NCI-H128 (cell line): Measurements from ENCODE around the gene PNPLA5.

Experiments used
- DNase-seq: peaks from one replicate; lab custom pipeline; 2025; ENCODE audit not compliant: unreplicated experiment; lab: John Stamatoyannopoulos, UW

PNPLA5 gene

DNA sequence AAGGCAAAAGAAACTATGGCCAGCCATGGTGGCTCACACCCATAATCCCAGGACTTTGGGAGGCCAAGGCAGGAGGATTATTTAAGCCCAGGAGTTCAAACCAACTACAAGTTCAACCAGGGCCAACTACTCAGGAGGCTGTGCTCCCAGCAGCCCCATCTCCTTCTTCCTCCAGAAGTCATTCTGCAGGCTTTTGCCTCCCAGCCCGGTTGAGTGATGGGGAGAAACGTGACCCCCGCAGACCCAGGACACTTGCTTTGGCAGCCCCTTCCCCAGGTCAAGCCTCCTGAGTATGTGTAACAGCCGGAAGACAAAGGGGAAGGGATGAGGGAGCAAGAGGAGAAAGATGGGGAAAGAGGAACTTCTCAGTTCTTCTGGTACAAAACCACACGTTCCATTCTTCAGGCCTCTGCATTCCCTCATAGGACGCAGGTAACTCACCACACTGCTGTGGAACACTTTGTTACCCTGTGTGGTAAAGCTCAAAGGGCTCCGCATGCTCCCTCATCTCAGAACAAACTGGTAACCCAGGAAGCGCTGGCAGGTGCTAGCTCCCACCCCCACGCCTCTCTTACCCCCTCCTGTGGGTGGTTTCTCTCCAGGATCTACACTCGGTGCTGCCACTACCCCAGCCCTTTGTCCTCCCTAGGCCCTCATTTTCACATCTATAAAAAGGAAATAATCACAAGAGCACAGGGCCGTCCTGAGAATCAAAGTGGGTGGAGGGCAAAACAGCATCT is 33.5 kb downstream of the PNPLA5 start:
- DNase-seq, result no peak

DNA sequence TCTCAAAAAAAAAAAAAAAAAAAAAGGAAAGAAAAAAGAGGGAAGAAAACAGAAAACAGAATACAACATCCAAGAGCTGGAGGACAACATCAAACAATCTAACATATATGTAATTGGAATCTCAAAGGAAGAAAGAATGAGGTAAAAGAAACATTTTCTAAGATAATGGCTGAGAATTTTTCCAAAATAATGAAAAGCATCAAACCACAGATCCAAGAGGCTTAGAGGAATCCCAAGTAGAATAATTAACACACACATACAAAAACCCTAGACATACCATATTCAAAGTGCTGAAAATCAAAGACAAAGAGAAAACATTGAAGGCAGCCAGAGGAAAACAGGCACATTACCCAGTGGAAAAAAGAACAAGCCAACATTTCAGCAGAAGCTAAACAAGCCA is 34.4 kb downstream of the PNPLA5 start:
- DNase-seq, result no peak

DNA sequence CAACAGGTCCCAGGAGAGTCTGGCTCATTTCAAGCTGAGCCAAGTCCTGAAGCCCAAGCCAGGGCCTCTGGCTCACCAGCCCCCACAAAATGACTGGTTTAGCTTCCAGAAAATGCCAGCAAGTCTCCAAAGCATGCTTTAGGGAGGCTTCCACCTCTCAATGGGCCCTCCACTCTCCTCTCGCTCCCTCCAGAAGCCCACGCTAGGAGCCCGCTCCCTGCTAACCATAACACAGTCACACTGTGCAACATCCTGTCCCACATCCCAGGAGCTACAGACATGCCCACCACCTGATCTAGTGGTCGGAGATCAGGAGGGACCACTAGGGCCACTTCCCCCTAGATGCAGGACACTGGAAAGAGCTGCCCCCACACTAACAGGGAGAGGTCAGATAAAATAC is 36.4 kb downstream of the PNPLA5 start:
- DNase-seq, result no peak

DNA sequence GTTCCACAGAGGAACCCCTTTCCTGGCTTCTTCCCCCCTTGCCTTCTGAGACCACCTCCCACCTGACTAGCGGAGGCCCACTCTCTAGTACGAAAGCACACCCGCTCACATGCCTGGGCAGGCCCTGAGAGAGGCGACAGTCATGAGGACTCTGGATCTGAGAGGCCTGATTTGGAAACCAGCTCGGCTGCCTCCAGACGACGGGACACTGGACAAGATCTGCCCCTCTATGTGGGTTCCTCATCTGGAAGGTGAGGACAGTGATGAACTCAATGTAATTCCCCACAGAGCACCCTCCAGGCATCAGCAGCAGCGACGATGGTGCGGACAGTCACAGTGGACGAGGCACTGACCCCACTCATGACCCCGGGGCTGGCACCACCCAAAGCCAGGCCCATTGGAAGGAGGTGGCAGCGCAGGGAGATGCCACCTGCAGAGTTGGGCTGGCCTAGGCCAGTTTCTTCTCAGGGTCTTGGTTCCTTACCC is 37.0 kb downstream of the PNPLA5 start:
- no peak for DNase-seq

DNA sequence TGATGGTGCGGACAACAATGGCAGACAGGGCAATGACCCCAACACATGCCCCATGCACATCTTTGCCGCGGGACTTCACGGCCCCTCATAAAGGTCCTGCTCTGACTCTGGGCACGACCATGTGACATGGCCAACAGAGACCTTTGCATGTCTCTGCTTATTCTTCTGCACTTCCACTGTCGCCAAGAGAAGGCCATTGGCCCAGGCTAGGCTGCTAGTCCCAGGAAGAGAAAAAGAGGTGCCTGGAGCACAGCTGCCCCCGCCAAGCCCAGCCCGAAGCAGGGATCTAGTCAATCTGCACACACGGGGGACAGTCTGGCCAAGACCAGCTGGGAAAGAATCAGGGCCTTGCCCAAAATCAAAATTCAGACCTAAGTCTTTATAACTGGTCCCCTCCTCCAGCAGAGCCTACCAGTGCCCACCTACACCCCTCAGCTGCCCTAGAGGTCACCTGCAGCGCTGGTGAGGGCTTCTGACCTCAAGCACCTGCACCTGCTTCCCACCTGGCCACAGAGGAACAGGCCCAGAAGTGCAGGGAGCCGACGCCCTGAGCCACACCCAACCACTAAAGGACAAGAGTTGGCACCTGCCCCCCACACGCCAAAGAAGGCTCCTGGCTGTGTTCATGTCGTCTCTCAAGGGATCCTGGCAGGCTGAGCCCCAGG is 37.6 kb downstream of the PNPLA5 start:
- DNase-seq, result no peak

DNA sequence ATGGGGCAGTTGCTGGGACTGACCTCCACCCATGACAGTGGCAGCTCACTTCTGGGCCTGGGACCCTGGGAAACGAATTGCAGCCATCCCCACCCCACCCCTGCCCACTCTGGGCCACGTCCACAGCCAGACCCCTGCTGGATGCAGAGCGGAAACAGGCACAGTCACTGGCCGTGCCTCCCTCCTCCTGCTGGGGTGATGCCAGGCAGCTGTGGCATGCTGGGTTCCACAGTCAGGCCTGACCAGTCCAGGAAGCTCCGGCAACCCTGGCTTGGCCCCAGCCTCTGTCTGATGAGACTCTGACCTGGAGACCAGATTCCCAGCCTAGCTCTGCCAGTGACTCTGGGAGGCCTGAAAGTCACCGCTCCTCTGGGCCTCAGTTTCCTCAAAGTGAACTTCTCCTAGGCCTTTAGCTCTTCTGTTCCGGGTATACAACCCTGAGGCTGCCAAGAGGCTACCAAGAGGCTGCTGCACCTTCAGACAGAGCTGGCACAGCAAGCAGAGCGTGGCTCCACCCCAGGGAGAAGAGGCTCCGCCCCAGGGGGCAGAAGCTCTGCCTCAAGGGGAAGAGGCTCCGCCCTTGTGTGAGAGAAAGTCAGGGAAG is 38.4 kb downstream of the PNPLA5 start:
- DNase-seq, result no peak

DNA sequence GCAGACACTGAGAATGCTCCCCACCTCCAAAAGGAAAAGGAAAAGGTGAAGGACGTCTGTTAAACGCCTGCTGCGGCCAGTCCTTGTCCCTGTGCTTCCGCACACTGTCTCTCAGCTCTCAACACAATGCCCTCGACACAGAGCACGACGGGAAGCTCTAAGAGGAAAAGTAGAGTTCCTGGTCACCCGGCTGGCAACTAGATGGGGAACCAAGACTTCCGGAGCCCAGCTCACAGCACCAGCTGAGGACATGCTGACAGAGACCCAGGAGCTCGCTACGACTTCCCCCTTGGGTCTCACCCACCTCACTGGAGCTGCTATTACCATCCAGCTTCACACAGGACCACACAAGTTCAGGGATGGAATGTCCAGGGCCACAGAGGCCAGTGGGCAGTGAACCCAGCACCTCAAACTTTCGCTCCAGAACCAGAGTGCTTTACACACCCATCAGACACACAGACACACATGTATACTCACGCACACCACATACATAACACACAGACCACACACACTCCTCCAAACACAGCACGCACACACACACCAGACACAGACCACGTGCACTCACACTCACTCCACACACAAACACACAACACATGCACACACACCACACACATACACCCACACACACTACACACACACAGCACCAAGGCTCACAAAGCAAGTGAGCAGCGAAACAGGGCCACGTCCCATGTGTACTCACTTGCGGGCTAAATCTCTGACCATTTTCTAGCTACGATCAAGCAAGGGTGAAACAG is 39.1 kb downstream of the PNPLA5 start:
- DNase-seq, result no peak

DNA sequence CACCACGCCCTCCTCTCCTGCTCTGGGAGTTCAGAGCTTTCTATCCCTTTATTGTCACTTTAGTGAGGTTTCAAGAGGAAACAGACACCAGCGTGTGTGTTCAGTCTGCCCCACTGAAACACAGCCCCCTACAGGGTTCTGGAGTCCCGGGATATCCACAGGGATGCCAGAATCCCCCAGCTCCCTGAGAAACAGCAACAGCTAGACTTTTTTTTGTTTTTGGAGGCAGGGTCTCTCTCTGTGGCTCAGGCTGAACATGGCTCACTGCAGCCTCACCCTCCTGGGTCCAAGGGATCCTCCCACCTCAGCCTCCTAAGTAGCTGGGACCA is 39.9 kb downstream of the PNPLA5 start:
- DNase-seq, result no peak

DNA sequence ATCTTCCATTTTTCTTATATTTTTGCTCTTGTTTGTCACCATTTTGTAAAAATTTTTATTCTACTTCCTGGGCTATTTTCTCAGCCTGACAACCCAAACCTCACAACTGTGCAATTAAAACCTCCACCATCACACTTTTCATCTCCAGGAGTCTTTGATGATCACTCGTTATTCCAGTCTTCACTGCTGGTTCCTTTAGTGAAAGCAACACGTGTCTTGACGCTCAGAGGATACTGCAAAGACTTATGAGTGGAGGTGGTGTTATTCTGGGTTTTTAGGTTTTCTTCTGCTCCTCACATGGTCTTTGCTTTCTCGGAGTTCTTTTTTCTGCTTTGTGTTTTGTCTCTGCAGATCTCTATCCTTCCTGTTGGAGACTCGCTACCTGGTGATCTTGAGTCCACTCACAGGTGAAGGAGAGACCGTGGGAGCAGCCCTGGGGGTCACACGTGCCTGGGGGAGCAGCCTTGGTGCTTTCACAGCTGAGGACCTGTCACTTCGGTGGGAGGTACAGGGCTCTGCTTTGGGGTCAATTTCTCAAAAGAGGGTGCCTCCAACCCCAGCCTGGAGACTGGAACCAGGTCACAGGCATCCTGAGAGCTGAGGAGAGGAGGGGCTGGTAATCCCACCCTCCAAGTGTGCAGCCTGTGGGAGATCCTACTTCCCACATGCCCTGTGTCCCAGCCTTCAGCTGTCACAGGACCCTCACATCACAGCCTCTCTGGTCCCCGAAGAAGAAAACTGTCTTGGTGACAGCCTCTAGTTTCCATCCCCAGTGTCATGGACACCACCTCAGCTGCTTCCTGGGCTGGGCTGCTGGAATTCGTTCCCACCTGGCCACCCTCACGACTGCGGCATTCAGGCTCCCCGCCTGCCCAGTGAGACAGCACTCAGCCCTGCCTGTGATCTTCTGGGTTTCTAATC is 40.5 kb downstream of the PNPLA5 start:
- DNase-seq, result no peak

DNA sequence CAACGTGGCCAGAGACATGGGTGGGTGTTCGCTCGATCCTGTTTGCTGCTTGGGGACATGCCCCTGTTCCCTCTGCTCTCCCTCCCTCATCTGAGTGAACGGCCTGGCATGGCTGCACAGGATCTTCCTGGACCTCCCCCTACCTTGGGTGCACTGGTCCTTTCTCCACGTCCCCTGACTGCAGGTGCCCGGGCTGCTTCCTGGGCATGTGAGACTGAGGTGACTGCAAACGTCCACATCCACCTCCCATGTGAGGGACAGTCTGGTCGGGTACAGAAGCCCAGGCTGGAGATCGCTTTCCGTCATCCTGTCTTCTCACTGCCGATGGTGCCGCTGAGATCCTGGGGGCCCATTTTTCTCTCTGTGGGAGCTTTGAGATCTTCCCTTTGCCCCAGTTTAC is 41.3 kb downstream of the PNPLA5 start:
- no peak for DNase-seq

DNA sequence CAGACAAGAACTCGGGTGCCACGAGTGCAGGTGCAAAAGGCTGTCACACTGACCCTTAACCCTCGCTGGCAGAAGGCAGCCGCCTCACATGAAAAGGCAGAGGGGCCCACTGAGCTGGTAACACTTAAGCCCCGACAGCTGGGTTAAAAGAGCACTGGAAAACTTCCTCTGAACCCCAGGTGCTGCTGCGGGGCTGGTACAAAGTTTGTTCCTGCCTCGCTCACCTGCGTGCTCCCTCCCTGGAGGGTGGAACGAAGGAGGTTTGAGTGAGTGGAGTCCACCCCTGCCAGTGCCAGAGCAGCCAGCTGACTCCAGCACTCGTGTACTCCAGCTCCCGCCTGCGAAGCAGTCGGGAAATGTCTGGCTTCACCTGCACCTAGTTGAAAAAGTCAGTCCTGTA is 42.1 kb downstream of the PNPLA5 start:
- DNase-seq, result no peak

DNA sequence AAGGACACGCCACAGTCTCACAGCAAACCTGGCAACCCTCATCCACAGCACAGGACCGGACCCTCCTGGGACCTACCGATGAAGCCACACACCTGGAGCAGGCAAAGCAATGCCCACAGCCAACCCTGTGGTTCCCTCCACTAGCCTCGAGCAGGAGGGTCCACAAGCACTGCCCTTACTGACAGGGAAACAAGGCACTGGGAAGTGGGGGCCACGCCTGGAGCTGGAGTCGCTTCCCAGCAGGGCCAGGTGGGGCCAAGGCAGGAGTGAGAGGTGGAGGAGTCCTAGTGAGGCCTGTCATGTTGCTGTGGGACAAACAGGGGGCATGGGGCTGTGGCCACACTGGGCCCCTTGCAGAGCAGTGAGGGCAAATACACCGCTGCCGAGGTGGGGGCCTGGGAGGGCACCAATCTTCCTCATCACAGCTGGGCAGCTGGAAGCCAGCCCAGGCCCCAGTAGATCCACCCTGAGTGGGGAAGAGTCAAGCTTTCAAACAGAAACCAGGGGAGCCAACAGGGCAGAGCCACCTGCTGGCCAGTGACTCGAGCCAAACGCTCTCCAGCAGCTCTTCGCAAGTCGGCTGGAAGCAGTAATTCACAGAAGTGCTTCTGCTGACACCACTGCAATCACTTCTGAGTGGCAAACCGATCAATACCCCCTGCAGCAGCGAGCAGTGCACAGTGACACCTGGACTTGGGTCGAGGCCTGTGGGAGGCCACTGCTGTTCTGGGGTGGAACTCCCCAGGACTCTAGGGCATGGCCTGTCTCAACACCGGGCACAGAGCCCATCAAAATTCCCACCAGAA is 43.2 kb downstream of the PNPLA5 start:
- DNase-seq, result peak; percentile 41

DNA sequence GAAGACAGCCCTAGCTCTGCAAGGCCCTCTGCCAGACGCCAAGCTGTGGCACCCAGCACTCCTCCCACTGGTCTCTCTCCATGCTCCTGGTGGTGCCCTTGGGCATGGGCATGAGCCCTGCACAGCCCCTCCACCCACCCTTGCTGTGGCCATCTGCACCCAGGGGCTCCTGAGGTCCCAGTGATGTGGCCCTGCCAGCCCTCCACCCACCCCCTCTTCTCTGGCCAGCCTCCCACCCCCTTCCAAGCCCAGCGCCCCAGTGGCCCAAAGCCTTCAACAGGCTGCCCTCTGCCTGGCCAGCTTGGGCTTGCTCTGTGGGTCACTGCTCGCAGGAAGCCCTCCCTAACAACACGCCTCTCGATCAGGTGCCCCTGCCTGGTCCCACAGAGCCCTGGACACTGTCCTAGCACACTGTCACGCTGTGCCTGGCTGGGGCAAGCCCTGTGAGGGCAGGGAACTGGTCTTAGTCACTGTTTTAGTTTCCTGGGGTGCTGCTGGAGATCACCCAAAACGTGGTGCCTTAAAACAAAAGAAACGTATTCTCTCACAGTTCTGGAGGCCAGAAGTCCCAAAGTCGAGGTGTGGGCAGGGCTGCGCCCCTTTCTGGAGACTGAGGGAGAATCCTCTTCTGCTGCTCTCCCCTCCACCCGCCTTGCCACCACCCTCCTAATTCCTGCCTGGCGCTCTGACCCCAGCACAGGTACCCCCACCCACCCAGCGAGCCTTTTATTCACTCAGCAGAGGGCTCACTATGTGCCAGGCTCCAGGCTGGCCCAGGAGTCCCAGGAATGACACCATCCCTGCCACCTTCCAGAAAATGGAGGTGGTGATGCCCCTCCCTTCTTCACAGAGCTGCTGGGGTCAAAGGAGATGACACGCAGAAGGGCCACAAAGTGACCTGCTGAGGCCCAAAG is 44.2 kb downstream of the PNPLA5 start:
- DNase-seq, result no peak

DNA sequence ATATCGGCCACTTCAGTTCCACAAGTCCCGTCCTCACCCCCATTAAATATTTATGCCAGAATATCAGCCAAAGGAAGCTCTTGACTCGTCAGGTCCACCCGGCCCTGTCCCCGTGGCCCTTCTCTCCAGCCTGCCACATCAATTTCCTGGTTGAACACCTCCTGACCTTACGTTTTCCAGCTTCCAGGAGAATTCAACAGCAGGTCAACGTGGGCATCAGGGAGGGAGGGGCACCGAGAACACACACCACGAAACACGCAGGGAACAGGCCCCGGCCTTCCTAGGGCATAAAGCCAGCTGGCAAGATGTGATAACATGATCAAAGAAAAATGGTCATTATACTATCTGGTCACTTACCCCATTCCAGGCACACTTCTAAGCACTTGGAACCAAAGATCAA is 44.8 kb downstream of the PNPLA5 start:
- no peak for DNase-seq

DNA sequence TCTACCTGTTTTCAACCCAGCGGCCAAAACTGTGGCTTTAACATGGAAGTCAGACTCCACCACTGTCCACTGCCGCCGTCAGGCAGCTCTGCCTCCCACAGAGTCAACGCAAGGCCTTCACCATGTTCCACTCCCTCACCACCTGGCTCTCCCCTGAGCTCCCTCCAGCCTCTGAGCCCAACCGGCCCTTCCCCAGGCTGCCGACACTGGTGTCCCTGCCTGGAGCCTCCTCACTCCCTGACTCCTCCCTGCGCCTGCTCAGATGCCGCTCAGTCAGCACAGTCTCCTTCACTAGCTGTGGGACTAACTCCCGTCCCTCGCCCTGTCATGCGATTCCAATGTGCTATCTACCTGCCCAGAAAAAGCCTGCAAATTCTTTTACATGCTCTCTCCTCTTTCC is 45.8 kb downstream of the PNPLA5 start:
- DNase-seq, result no peak

DNA sequence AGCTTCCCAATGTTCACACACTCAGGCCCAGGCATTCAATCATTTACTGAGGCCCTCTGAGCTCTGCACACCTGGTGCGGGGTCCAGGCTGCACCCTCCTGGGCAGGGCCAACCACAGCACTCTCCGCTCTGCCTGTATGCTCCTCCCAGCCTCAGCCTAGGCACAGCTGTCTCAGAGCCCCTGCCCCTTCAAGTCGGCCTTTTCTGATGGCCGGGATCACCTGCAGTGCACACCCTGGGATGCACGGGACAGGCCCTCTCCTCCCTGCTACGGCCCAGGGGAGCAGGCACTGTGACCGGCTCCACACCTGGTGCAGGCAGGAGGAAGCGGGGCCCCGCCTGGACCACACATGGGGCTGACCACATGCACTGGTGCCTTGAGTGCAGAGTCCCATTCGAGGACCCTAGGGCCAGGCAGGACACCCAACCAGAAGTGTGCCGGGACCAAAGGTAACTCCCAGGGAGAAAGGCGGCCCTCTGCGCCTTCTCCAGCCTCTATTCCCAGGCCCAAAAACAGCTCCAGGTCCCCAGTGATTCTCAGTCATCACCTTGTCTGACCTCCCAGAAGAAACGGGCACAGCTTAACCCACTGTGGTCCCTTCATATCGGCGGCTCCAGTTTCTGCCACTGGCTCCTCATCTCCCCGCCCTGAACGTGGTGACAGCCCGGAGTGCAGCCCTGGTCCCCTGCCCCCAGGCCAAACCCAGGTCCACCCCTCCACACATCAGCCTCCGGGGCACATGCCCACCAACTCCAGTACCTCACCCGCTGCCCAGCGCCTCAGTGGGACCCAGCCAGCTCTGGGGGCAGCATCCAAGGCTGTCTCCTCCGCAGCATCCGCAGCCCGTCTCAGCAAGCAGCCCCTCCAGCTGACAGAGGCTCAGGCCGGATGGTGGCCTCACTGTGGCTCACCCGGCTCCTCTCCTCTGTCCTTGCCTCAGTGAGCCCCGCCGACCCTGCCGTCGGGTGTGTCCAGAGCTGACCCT is 47.0 kb downstream of the PNPLA5 start:
- no peak for DNase-seq

DNA sequence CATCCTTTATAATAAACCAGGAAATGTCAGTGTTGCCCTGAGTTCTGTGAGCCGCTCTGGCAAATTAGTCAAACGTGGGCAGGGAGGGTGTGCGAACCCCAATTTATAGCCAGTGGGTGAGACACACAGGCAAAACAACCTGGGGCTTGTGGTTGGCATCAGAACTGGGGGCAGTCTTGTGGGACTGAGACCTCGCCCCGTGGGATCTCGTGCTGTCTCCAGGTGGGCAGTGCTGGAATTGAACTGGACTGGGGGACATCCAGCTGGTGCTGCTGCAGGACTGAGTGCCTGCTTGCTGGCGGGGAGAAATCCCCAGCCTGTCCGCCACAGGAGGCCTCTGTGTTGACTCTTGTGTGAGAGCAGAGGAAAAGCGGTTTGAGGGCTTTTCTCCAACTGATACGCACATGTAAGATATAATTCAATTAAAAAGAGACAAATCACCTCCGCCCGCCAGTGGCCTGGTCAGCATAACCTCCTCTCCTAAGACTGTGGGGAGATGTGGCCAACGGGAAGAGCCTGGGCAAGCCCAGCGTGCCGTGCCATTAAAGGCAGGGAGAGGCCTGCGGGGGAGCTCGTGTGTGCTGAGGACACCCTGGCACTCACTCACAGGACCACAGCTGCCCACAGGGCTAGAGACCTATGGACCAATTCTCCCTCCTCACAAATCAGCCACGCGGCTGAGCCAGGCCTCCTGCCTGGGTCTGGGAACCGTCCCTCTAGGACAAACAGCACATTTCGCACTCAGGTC is 47.9 kb downstream of the PNPLA5 start:
- DNase-seq, result no peak
